Karpas-422 (cell line): Measurements from ENCODE around the gene EPAS1. TPM values are rescaled to one million over a fixed set of nuclear protein-coding genes. Genes with fewer than 3 reads are reported as not detected.

Experiments used
- DNase-seq: peaks from one replicate; pipeline ENCODE4 v3.0.0-alpha.2; 2015
- H2AFZ ChIP-seq: fragments of 200-600 bp; sonication (generic); 2 replicates; pipeline ENCODE4 v1.6.1; 2014; ENCODE audit warnings: antibody characterized with exemption, low read length, mixed read lengths
- H3K27ac ChIP-seq: fragments of 200-600 bp; sonication (generic); 2 replicates; pipeline ENCODE4 v1.5.1; 2014; ENCODE audit warnings: mild to moderate bottlenecking, low read length, moderate library complexity
- H3K27me3 ChIP-seq: fragments of 200-600 bp; sonication (generic); 2 replicates; pipeline ENCODE4 v1.6.1; 2014; ENCODE audit warnings: low read length, mixed read lengths
- H3K36me3 ChIP-seq: fragments of 200-600 bp; sonication (generic); 2 replicates; pipeline ENCODE4 v1.6.1; 2014; ENCODE audit warnings: low read length, mixed read lengths; ENCODE audit not compliant: insufficient read depth
- H3K4me1 ChIP-seq: fragments of 200-600 bp; sonication (generic); 2 replicates; pipeline ENCODE4 v1.6.1; 2014; ENCODE audit warnings: mild to moderate bottlenecking, low read length, mixed read lengths
- H3K4me2 ChIP-seq: fragments of 200-600 bp; sonication (generic); 2 replicates; pipeline ENCODE4 v1.6.1; 2014; ENCODE audit warnings: low read length, low read depth, mild to moderate bottlenecking; ENCODE audit not compliant: poor library complexity, severe bottlenecking
- H3K4me3 ChIP-seq: fragments of 200-600 bp; sonication (generic); 2 replicates; pipeline ENCODE4 v1.5.1; 2014; ENCODE audit warnings: mild to moderate bottlenecking, antibody characterized with exemption, low read length, mixed read lengths
- H3K79me2 ChIP-seq: fragments of 200-600 bp; sonication (generic); 2 replicates; pipeline ENCODE4 v1.6.1; 2014; ENCODE audit warnings: mild to moderate bottlenecking, low read length, mixed read lengths
- H3K9ac ChIP-seq: fragments of 200-600 bp; sonication (generic); 2 replicates; pipeline ENCODE4 v1.6.0; 2014; ENCODE audit warnings: low read length
- H3K9me2 ChIP-seq: fragments of 200-600 bp; sonication (generic), shearing (Covaris generic); replicated peaks from 2 replicates; pipeline ENCODE4 v1.6.0; 2014; ENCODE audit warnings: mild to moderate bottlenecking, low read length, moderate library complexity; ENCODE audit not compliant: insufficient read depth
- H3K9me3 ChIP-seq: fragments of 300-700, 200-600 bp; sonication (generic); 2 replicates; pipeline ENCODE4 v1.6.1; 2014; ENCODE audit warnings: low read length, mixed read lengths
- H4K20me1 ChIP-seq: fragments of 200-600 bp; sonication (generic); 2 replicates; pipeline ENCODE4 v1.6.1; 2014; ENCODE audit warnings: mild to moderate bottlenecking, antibody characterized with exemption, low read length, low read depth; ENCODE audit not compliant: insufficient read depth
- total RNA-seq: library from RNA; depleted of rRNA; stranded (reverse); fragments of >200 nt; shearing (Covaris generic); gene quantifications from 2 replicates; pipeline ENCODE4 v1.2.3, GENCODE V29; 2014; ENCODE audit warnings: low replicate concordance

Gene EPAS1
- total RNA-seq, 1 experiment from 2014 or later: not detected

DNA sequence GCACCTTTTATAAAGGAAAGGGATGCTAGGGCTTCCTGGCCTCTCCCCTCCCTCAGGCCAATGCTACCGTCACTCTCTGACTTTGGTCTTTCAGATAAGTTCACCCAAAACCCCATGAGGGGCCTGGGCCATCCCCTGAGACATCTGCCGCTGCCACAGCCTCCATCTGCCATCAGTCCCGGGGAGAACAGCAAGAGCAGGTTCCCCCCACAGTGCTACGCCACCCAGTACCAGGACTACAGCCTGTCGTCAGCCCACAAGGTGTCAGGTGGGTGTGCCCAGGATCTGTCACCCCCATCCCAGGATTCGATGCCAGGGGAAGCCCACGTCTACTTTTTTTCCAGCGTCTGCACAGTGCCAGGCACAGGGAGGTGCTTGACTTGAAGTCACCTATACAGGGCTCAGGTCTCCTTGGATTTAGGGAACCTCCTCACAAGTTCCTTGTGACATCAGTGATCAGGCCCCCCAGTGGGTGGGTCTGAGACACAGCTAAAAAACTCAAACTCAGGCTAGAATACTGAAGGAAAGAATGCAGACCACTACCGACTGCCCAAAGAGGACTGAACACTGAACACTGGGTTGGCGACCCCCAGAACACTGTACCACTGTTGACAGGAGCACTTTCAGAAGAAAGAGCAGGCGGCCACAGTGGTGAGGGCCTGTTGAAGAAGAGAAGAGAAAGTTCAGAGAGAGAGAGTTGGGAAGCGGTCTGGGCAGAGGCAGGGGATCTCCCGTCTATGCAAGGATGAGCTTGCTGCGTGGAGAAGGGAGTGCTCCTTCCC, 85.3 kb downstream of the EPAS1 start:
- Histone ChIP-seq H3K79me2 (no peaks in the 10 kb centered on the region), H3K9ac (no peak overlapping the region), H3K36me3 (no peaks in the 10 kb centered on the region), H3K27me3 (no peaks in the 10 kb centered on the region), H3K27ac (no peak overlapping the region), H4K20me1 (no peaks in the 10 kb centered on the region), H3K4me2 (no peak overlapping the region), H3K9me2 (no peaks in the 10 kb centered on the region), H3K4me3 (no peak overlapping the region), H3K4me1 (peaks cover 8% of the 10 kb centered on the region), H2AFZ (no peak overlapping the region), H3K9me3 (no peaks in the 10 kb centered on the region)
- no peak for DNase-seq

DNA sequence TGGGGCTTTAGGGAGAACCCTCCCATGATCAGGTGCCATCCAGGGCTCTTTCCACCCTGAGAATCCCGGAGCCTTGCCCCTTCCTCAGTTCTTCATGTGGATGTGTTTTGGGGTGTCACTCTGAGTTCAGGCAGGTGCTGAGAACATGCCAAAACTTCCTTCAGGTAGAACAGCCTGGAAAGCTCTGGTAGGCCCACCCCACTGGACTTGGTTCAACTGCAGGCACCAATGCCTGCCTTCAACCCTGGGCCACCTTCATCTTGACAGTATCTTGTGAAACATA, 85.8 kb downstream of the EPAS1 start:
- Histone ChIP-seq H3K4me1 (peaks cover 8% of the 10 kb centered on the region), H3K27ac (no peak overlapping the region), H3K27me3 (no peaks in the 10 kb centered on the region), H3K9ac (no peak overlapping the region), H3K79me2 (no peaks in the 10 kb centered on the region), H3K4me3 (no peak overlapping the region), H3K9me3 (no peaks in the 10 kb centered on the region), H3K9me2 (no peaks in the 10 kb centered on the region), H4K20me1 (no peaks in the 10 kb centered on the region), H2AFZ (no peak overlapping the region), H3K4me2 (no peak overlapping the region), H3K36me3 (no peaks in the 10 kb centered on the region)
- no peak for DNase-seq

DNA sequence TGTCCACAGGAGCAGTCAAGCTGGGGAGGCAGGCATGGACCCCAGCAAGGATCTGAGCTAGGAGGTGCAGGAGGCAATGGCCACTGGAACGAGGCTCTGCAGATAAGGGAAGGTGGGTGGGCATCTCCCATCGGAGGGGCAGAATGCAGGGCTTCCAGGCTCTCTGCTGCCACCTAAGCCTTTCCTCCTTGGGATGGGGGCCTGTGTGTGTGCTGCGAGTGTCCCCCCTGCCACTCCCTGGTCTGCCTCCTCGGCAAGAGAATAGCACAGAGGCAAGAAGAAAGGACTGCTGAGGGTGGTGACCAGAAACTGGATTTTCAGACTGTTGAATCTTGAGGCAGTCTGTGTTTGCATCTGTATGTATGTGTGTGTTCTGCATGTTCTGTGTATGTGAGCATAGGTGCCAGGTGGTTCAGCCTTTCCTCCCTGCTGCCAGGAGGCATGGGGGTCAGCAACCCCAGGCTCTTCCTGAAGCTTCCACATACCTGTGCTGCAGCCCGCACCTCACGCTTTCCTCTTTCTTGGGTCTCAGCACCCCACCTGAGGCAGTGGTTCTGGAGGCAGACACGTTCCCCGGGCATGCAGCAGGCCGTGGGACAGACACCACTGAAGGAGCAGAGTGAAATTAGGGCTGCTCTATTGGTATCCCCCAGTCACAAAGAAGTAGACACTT, 86.7 kb downstream of the EPAS1 start:
- H3K4me3 ChIP-seq: no peak overlapping the region
- no peak overlapping the region for H3K4me2 ChIP-seq
- no peak overlapping the region for H3K27ac ChIP-seq
- H3K9ac ChIP-seq: no peak overlapping the region
- no peaks in the 10 kb centered on the region for H3K9me3 ChIP-seq
- H3K4me1 ChIP-seq: peaks cover 8% of the 10 kb centered on the region
- DNase-seq: no peak
- no peaks in the 10 kb centered on the region for H3K9me2 ChIP-seq
- H3K27me3 ChIP-seq: no peaks in the 10 kb centered on the region
- H2AFZ ChIP-seq: no peak overlapping the region
- no peaks in the 10 kb centered on the region for H3K36me3 ChIP-seq
- H3K79me2 ChIP-seq: no peaks in the 10 kb centered on the region
- no peaks in the 10 kb centered on the region for H4K20me1 ChIP-seq

DNA sequence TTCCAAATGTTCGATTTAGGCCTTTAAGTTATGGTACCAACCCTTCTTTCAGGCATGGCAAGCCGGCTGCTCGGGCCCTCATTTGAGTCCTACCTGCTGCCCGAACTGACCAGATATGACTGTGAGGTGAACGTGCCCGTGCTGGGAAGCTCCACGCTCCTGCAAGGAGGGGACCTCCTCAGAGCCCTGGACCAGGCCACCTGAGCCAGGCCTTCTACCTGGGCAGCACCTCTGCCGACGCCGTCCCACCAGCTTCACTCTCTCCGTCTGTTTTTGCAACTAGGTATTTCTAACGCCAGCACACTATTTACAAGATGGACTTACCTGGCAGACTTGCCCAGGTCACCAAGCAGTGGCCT, 87.2 kb downstream of the EPAS1 start:
- Histone ChIP-seq H3K4me2 (no peak overlapping the region), H3K9ac (no peak overlapping the region), H3K4me3 (no peak overlapping the region), H4K20me1 (no peaks in the 10 kb centered on the region), H3K9me2 (no peaks in the 10 kb centered on the region), H3K4me1 (peaks cover 4% of the 10 kb centered on the region), H3K36me3 (no peaks in the 10 kb centered on the region), H2AFZ (no peak overlapping the region), H3K27me3 (no peaks in the 10 kb centered on the region), H3K79me2 (no peaks in the 10 kb centered on the region), H3K27ac (no peak overlapping the region), H3K9me3 (no peaks in the 10 kb centered on the region)
- DNase-seq: no peak

DNA sequence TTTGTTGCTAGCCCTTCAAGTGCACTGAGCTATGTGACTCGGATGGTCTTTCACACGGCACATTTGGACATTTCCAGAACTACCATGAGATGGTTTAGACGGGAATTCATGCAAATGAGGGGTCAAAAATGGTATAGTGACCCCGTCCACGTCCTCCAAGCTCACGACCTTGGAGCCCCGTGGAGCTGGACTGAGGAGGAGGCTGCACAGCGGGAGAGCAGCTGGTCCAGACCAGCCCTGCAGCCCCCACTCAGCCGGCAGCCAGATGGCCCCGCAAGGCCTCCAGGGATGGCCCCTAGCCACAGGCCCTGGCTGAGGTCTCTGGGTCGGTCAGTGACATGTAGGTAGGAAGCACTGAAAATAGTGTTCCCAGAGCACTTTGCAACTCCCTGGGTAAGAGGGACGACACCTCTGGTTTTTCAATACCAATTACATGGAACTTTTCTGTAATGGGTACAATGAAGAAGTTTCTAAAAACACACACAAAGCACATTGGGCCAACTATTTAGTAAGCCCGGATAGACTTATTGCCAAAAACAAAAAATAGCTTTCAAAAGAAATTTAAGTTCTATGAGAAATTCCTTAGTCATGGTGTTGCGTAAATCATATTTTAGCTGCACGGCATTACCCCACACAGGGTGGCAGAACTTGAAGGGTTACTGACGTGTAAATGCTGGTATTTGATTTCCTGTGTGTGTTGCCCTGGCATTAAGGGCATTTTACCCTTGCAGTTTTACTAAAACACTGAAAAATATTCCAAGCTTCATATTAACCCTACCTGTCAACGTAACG, 88.8 kb downstream of the EPAS1 start:
- no peak for DNase-seq
- no peak overlapping the region for H3K4me2 ChIP-seq
- no peak overlapping the region for H3K9ac ChIP-seq

DNA sequence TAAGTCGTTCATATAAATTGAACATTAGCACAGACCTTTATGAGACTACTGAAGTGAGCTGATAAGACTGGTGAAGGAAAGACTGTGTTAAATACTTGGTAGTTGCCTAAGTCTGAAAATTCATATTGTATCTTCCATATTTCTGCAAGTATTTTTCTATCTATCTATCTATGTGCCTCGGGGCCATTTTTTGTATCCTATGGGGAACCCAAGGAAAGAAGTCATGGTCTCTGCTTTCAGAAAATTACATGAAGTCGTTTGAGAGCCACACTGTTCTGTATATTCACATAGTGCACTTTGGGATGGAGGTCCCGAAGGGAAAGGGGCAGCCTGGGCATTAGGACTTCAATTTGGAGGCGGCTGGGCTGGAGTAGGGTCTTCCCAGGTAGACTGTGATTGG, 89.6 kb downstream of the EPAS1 start:
- no peaks in the 10 kb centered on the region for H3K27me3 ChIP-seq
- no peaks in the 10 kb centered on the region for H3K79me2 ChIP-seq
- H3K27ac ChIP-seq: no peak overlapping the region
- no peak overlapping the region for H2AFZ ChIP-seq
- no peaks in the 10 kb centered on the region for H3K36me3 ChIP-seq
- H3K4me2 ChIP-seq: no peak overlapping the region
- no peaks in the 10 kb centered on the region for H4K20me1 ChIP-seq
- H3K9me3 ChIP-seq: no peaks in the 10 kb centered on the region
- no peak for DNase-seq
- no peak overlapping the region for H3K4me3 ChIP-seq
- H3K9me2 ChIP-seq: no peaks in the 10 kb centered on the region
- H3K9ac ChIP-seq: no peak overlapping the region
- H3K4me1 ChIP-seq: no peaks in the 10 kb centered on the region

More for the DNA sequence above, 88.8 kb downstream of the EPAS1 start:
- Histone ChIP-seq H3K4me3 (no peak overlapping the region), H3K36me3 (no peaks in the 10 kb centered on the region), H3K27ac (no peak overlapping the region), H4K20me1 (no peaks in the 10 kb centered on the region), H3K9me2 (no peaks in the 10 kb centered on the region), H3K79me2 (no peaks in the 10 kb centered on the region), H3K9me3 (no peaks in the 10 kb centered on the region), H3K4me1 (no peaks in the 10 kb centered on the region), H3K27me3 (no peaks in the 10 kb centered on the region), H2AFZ (no peak overlapping the region)

DNA sequence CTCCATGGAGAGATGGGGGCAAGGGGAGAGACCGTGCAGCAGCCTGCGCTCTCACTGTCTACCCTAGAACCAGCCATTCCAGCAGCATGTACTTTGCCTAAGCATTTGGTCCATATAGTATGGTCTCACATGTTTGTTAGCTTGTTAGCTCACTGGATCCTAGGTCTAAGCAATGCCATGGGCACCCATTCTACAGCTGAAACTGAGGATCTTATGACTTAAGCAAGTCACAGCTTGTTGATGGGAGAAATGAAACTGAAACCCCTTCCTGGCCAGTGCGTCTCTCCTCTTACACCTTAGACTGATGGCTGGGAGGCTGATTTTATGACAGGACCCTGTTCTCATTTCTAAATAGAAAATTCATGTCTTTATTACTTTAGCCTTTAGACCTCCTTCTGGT, 90.1 kb downstream of the EPAS1 start:
- no peak for DNase-seq
- Histone ChIP-seq H3K4me3 (no peak overlapping the region), H3K36me3 (no peaks in the 10 kb centered on the region), H3K9ac (no peak overlapping the region), H3K9me2 (no peaks in the 10 kb centered on the region), H3K9me3 (no peaks in the 10 kb centered on the region), H2AFZ (no peak overlapping the region), H3K4me2 (no peak overlapping the region), H3K79me2 (no peaks in the 10 kb centered on the region), H3K27ac (no peak overlapping the region), H4K20me1 (no peaks in the 10 kb centered on the region), H3K27me3 (no peaks in the 10 kb centered on the region), H3K4me1 (no peaks in the 10 kb centered on the region)

DNA sequence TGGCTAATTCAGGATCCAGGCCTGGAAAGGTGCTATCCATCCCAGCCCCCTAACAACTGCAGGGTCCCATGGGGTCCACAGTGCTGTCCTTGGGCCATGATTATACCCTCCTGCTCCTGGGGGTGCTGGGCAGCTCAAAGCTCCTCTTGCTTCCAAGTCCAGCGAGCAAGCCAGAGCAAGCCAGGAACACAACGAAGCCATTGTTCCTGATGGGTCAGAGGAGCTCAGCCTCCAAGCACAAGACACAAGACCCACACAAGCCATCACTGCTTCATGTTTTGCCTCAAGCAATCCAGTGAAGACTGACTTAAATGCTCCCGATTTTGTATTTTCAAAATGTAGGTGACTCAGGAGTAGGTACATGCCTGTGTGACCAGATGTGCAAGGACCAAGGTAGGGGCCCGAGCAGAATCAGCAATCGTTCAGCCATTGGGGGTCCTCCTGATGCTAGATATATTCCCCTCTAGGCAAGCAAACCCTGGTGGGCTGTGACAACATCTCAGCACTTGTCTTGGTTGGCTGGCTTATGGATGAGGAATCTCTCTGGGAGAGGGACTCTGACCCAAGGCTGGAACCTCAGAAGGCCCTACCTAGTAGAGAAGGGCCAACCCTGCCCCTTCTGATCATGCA, 90.8 kb downstream of the EPAS1 start:
- Histone ChIP-seq H3K9ac (no peak overlapping the region), H3K79me2 (no peaks in the 10 kb centered on the region), H3K36me3 (no peaks in the 10 kb centered on the region), H3K4me1 (no peaks in the 10 kb centered on the region), H3K9me2 (no peaks in the 10 kb centered on the region), H3K9me3 (no peaks in the 10 kb centered on the region), H3K27me3 (no peaks in the 10 kb centered on the region), H2AFZ (no peak overlapping the region), H3K4me2 (no peak overlapping the region), H3K4me3 (no peak overlapping the region), H3K27ac (no peak overlapping the region), H4K20me1 (no peaks in the 10 kb centered on the region)
- DNase-seq: no peak
